ENCODE results near the gene BLOC1S4. TPM values are rescaled to one million over a fixed set of nuclear protein-coding genes. Genes with fewer than 3 reads are reported as not detected.
A peak's percentile ranks its signal among the peaks of the same experiment; 100 is the strongest.

The BLOC1S4 gene
- total RNA-seq, 4 donors from 2014 or later = 1.00 to 18.8 (median 12.4) TPM

DNA sequence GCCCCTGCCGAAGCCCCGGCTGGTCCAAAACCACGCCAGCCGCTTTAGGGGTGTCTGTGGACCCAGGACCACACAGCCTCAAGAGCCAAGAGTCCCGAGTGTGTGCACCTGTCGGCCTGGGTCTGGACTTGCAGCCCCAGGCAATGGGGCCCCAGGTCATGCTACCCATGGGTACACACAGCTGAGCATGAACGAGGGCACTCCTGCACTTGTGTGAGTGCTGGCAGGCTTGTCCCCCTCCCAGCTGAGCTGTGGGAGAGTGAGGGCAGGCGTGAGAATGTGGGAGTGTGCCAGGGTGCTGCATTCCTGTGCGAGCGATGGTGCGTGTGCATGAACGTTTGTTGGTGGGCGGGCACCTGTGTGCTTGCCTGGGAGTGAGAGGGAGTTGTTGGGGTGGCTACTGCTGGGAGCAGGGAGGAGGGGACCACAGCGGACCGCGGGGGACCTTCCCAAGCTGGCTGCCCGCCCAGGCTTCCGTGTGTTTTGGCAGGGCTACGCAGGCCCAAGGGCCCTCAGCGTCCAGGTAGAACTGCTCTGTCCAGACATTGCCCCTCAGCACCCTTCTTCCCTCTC, 30.8 kb downstream of the BLOC1S4 start:
- TF ChIP-seq POLR2A (IDR thresholded peaks at IDR 0.05) (no peak), EP300 (IDR thresholded peaks at IDR 0.05; ENCODE audit: low read depth) (no peak), POLR2AphosphoS5 (IDR thresholded peaks at IDR 0.05) (no peak)
- TF ChIP-seq, protein P1, sequence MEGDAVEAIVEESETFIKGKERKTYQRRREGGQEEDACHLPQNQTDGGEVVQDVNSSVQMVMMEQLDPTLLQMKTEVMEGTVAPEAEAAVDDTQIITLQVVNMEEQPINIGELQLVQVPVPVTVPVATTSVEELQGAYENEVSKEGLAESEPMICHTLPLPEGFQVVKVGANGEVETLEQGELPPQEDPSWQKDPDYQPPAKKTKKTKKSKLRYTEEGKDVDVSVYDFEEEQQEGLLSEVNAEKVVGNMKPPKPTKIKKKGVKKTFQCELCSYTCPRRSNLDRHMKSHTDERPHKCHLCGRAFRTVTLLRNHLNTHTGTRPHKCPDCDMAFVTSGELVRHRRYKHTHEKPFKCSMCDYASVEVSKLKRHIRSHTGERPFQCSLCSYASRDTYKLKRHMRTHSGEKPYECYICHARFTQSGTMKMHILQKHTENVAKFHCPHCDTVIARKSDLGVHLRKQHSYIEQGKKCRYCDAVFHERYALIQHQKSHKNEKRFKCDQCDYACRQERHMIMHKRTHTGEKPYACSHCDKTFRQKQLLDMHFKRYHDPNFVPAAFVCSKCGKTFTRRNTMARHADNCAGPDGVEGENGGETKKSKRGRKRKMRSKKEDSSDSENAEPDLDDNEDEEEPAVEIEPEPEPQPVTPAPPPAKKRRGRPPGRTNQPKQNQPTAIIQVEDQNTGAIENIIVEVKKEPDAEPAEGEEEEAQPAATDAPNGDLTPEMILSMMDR (IDR thresholded peaks at IDR 0.05) = no peak
- peak; percentile 79 for DNase-seq
- Histone ChIP-seq H3K36me3 (no peaks in the 10 kb centered on the region), H3K27ac (peak overlapping the region; percentile 82 to 89 (median 86)), H3K4me3 (no peak overlapping the region), H3K9me3 (no peaks in the 10 kb centered on the region), H3K27me3 (no peaks in the 10 kb centered on the region), H3K4me1 (peaks cover 23 to 58% (median 49%) of the 10 kb centered on the region in 4 donors)
- 43% methylated on average over 20 of the region's 20 CpGs; no CpG with 5 or more reads in 1 of the 2 donors for WGBS, 2 donors (ENCODE audit: low coverage in 1 of 2)
- in situ Hi-C loops (cut with MboI; ENCODE audit: low pct_ligation_motif_present in 1 of 4, low pct_unique_long_range_greater_than_20kb in 1 of 4, low sequenced_read_pairs in 3 of 4) (loop anchor here in 1 of 4 donors (25.0 kb wide), 1 partner anchor 315 kb away; the partner anchor contains the start of gene GRPEL1), intact Hi-C loops (cut with DNase I; ENCODE audit: low total_unique reads) (no loop called here)

DNA sequence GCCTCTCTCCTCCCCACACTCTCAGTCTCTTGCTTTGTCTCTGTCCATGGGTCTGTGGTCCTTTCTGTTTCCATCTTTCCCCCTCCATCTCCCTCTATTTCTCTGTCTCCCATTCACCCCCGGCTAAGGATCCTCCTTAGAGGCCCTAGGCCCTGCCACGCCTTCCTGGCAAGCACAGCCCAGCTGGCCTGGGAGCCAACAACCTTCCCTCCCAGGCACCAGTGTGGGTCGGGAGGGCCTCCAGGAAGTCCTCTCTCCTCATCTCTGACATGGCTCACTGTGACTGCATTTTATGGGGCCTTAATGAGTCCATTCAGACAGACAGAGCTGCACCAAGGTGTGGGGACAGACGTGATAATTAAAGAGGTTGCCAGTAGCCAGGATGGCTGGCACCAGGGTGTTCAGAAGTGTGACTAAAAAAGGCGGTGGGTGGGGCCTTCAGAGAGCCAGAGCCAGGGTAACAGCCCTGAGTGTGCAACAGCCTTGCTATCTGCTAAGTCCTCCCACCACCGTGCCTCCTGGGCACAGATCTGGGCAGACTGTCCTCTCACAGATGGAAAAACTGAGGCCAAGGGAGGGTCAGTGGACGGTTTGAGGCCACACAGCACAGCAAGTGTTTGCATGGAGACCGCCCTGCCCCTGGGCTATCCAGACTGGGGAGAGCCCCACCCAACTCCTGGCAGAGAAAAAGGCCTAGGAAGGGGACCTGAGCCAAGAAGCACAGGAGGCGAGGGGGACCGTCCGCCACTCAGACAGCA, 31.5 kb downstream of the BLOC1S4 start:
- 45% methylated on average over 11 of the region's 11 CpGs; no CpG with 5 or more reads in 1 of the 2 donors for WGBS, 2 donors (ENCODE audit: low coverage in 1 of 2)
- H3K4me3 ChIP-seq = no peak overlapping the region
- TF ChIP-seq POLR2AphosphoS5 (IDR thresholded peaks at IDR 0.05) = peak; percentile 19 to 82 (median 66)
- TF ChIP-seq POLR2A (IDR thresholded peaks at IDR 0.05) = peak; percentile 77
- TF ChIP-seq, protein P1 (IDR thresholded peaks at IDR 0.05) = no peak
- H3K27me3 ChIP-seq = no peaks in the 10 kb centered on the region
- in situ Hi-C loops (cut with MboI; ENCODE audit: low pct_ligation_motif_present in 1 of 4, low pct_unique_long_range_greater_than_20kb in 1 of 4, low sequenced_read_pairs in 3 of 4) = loop anchor here in 1 of 4 donors (25.0 kb wide), 1 partner anchor 315 kb away; the partner anchor contains the start of gene GRPEL1
- peak overlapping the region; percentile 82 to 89 (median 86) for H3K27ac ChIP-seq
- no peaks in the 10 kb centered on the region for H3K9me3 ChIP-seq
- peak; percentile 88 for DNase-seq
- intact Hi-C loops (cut with DNase I; ENCODE audit: low total_unique reads) = no loop called here
- peaks cover 23 to 65% (median 50%) of the 10 kb centered on the region in 4 donors for H3K4me1 ChIP-seq
- H3K36me3 ChIP-seq = no peaks in the 10 kb centered on the region

DNA sequence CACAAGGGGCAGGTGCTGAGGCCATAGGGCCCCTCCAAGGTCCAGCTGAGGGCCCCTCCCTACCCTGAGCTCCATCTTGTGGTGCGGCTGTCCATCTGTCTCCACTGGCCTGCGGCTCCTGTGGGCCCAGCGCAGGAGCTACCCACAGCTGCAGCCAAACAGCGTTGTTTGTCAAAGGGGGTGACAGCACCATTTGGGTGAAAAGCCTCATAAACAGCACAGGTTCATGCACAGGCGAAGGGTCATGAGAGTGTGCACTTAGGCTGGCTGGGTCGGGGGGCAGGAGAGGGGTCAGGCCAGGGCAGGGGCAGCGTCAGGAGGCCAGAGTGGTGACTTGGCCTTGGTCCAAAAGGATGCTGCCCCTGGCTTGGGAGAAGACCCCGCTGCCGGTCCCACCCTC, 32.3 kb downstream of the BLOC1S4 start:
- H3K4me3 ChIP-seq = no peak overlapping the region
- 53 to 92% methylated on average over 3 to 9 of the region's 9 CpGs for WGBS, 2 donors (ENCODE audit: low coverage in 1 of 2)
- no peaks in the 10 kb centered on the region for H3K27me3 ChIP-seq
- no peaks in the 10 kb centered on the region for H3K36me3 ChIP-seq
- intact Hi-C loops (cut with DNase I; ENCODE audit: low total_unique reads) (no loop called here), in situ Hi-C loops (cut with MboI; ENCODE audit: low pct_ligation_motif_present in 1 of 4, low pct_unique_long_range_greater_than_20kb in 1 of 4, low sequenced_read_pairs in 3 of 4) (loop anchor here in 1 of 4 donors (25.0 kb wide), 1 partner anchor 314 kb away; the partner anchor contains the start of gene GRPEL1)
- peak overlapping the region; percentile 82 to 89 (median 86) for H3K27ac ChIP-seq
- TF ChIP-seq POLR2AphosphoS5 (IDR thresholded peaks at IDR 0.05) (no peak), POLR2A (IDR thresholded peaks at IDR 0.05) (no peak), EP300 (IDR thresholded peaks at IDR 0.05; ENCODE audit: low read depth) (no peak)
- TF ChIP-seq, protein P1 (IDR thresholded peaks at IDR 0.05) = no peak
- peaks cover 31 to 73% (median 58%) of the 10 kb centered on the region in 4 donors for H3K4me1 ChIP-seq
- DNase-seq = no peak
- H3K9me3 ChIP-seq = no peaks in the 10 kb centered on the region
